ENCODE results near the gene CCDC9B. TPM values are rescaled to one million over a fixed set of nuclear protein-coding genes. Genes with fewer than 3 reads are reported as not detected.
A peak's percentile ranks its signal among the peaks of the same experiment; 100 is the strongest.

The CCDC9B gene
- total RNA-seq: 0.34 and 0.41 TPM in 2 replicates

GRCh38 chr15:40340740-40341400 is at the start of gene CCDC9B:
TSS of gene CCDC9B (minus strand) at chr15:40340939. CDS start at chr15:40340819, 120 bp downstream.
- no peak for DNase-seq (ENCODE audit: low spot score)
- Mint-ChIP-seq H3K4me1 (ENCODE audit: low read depth) (peaks cover 2% of the 10 kb centered on the region), H3K27ac (no peak within 1 kb of the TSS), H3K27me3 (ENCODE audit: low read depth) (no peaks in the 10 kb centered on the region), H3K4me3 (ENCODE audit: low read depth) (no peak within 1 kb of the TSS), H3K36me3 (ENCODE audit: low read depth) (no peaks in the 10 kb centered on the region), H3K9me3 (no peaks in the 10 kb centered on the region)
- intact Hi-C loops (cut with micrococcal nuclease): no loop called here

- Mint-ChIP-seq H3K27ac (no peak overlapping the region), H3K9me3 (no peaks in the 10 kb centered on the region), H3K4me1 (ENCODE audit: low read depth) (peaks cover 4% of the 10 kb centered on the region)
Measured at GRCh38 chr15:40389824-40390595, 49.3 kb upstream of the CCDC9B start.

GRCh38 chr15:40388941-40389823 is 48.4 kb upstream of the CCDC9B start:
- H3K27me3 Mint-ChIP-seq (ENCODE audit: low read depth): no peaks in the 10 kb centered on the region
- intact Hi-C loops (cut with micrococcal nuclease): no loop called here

More at GRCh38 chr15:40389824-40390595, 49.3 kb upstream of the CCDC9B start:
- H3K27me3 Mint-ChIP-seq (ENCODE audit: low read depth): no peaks in the 10 kb centered on the region
- intact Hi-C loops (cut with micrococcal nuclease): no loop called here
- no peak for DNase-seq (ENCODE audit: low spot score)
- H3K4me3 Mint-ChIP-seq (ENCODE audit: low read depth): no peak overlapping the region
- H3K36me3 Mint-ChIP-seq (ENCODE audit: low read depth): peaks cover 82% of the 10 kb centered on the region

GRCh38 chr15:40386480-40386879 is 45.7 kb upstream of the CCDC9B start:
- H3K4me1 Mint-ChIP-seq (ENCODE audit: low read depth): peaks cover 23% of the 10 kb centered on the region
- no peaks in the 10 kb centered on the region for H3K9me3 Mint-ChIP-seq
- no peak for DNase-seq (ENCODE audit: low spot score)
- H3K27me3 Mint-ChIP-seq (ENCODE audit: low read depth): no peaks in the 10 kb centered on the region
- peaks cover 72% of the 10 kb centered on the region for H3K36me3 Mint-ChIP-seq (ENCODE audit: low read depth)
- no peak overlapping the region for H3K27ac Mint-ChIP-seq
- no peak overlapping the region for H3K4me3 Mint-ChIP-seq (ENCODE audit: low read depth)
- intact Hi-C loops (cut with micrococcal nuclease): no loop called here

More at GRCh38 chr15:40388941-40389823, 48.4 kb upstream of the CCDC9B start:
- Mint-ChIP-seq H3K9me3 (no peaks in the 10 kb centered on the region), H3K27ac (no peak overlapping the region), H3K4me3 (ENCODE audit: low read depth) (no peak overlapping the region), H3K36me3 (ENCODE audit: low read depth) (peaks cover 88% of the 10 kb centered on the region), H3K4me1 (ENCODE audit: low read depth) (peaks cover 12% of the 10 kb centered on the region)
- no peak for DNase-seq (ENCODE audit: low spot score)

GRCh38 chr15:40382580-40383456 is 42.1 kb upstream of the CCDC9B start, which contains the start of gene KNSTRN:
TSS of gene KNSTRN (plus strand) at chr15:40382721. CDS start at chr15:40382836, 115 bp downstream.
- peak; percentile 89 for DNase-seq (ENCODE audit: low spot score)
- Mint-ChIP-seq H3K27ac (peak within 1 kb of the TSS; percentile 91), H3K4me1 (ENCODE audit: low read depth) (peaks cover 23% of the 10 kb centered on the region), H3K9me3 (no peaks in the 10 kb centered on the region), H3K4me3 (ENCODE audit: low read depth) (peak within 1 kb of the TSS; percentile 94), H3K27me3 (ENCODE audit: low read depth) (peaks cover 7% of the 10 kb centered on the region), H3K36me3 (ENCODE audit: low read depth) (peaks cover 40% of the 10 kb centered on the region)
- intact Hi-C loops (cut with micrococcal nuclease): loop anchor here (1.0 to 5.0 kb wide), 3 partner anchors 15 to 39 kb away; no protein-coding TSS in a partner anchor

GRCh38 chr15:40381818-40382529 is 41.2 kb upstream of the CCDC9B start:
- DNase-seq (ENCODE audit: low spot score): no peak
- Mint-ChIP-seq H3K4me1 (ENCODE audit: low read depth) (peaks cover 23% of the 10 kb centered on the region), H3K27ac (no peak overlapping the region), H3K36me3 (ENCODE audit: low read depth) (peaks cover 31% of the 10 kb centered on the region), H3K27me3 (ENCODE audit: low read depth) (peaks cover 7% of the 10 kb centered on the region), H3K9me3 (no peaks in the 10 kb centered on the region), H3K4me3 (ENCODE audit: low read depth) (no peak overlapping the region)
- intact Hi-C loops (cut with micrococcal nuclease): loop anchor here (1.0 to 5.0 kb wide), 3 partner anchors 14 to 40 kb away; no protein-coding TSS in a partner anchor

GRCh38 chr15:40380636-40381035 is 39.9 kb upstream of the CCDC9B start:
- intact Hi-C loops (cut with micrococcal nuclease): loop anchor here (5.0 kb wide), 1 partner anchor 42 kb away; no protein-coding TSS in a partner anchor
- H3K4me1 Mint-ChIP-seq (ENCODE audit: low read depth): peaks cover 23% of the 10 kb centered on the region
- DNase-seq (ENCODE audit: low spot score): no peak
- peaks cover 21% of the 10 kb centered on the region for H3K36me3 Mint-ChIP-seq (ENCODE audit: low read depth)
- no peaks in the 10 kb centered on the region for H3K9me3 Mint-ChIP-seq
- H3K27me3 Mint-ChIP-seq (ENCODE audit: low read depth): peaks cover 7% of the 10 kb centered on the region
- no peak overlapping the region for H3K27ac Mint-ChIP-seq
- no peak overlapping the region for H3K4me3 Mint-ChIP-seq (ENCODE audit: low read depth)

- H3K4me1 Mint-ChIP-seq (ENCODE audit: low read depth): peaks cover 17% of the 10 kb centered on the region
- no peak overlapping the region for H3K4me3 Mint-ChIP-seq (ENCODE audit: low read depth)
- H3K27me3 Mint-ChIP-seq (ENCODE audit: low read depth): peaks cover 7% of the 10 kb centered on the region
- no peak overlapping the region for H3K27ac Mint-ChIP-seq
- DNase-seq (ENCODE audit: low spot score): no peak
- H3K9me3 Mint-ChIP-seq: no peaks in the 10 kb centered on the region
- intact Hi-C loops (cut with micrococcal nuclease): loop anchor here (5.0 kb wide), 1 partner anchor 42 kb away; no protein-coding TSS in a partner anchor
- H3K36me3 Mint-ChIP-seq (ENCODE audit: low read depth): peaks cover 13% of the 10 kb centered on the region
Measured at GRCh38 chr15:40379853-40380252, 39.1 kb upstream of the CCDC9B start.

- Mint-ChIP-seq H3K4me1 (ENCODE audit: low read depth) (peaks cover 12% of the 10 kb centered on the region), H3K36me3 (ENCODE audit: low read depth) (peaks cover 8% of the 10 kb centered on the region), H3K9me3 (no peaks in the 10 kb centered on the region), H3K27ac (no peak overlapping the region), H3K4me3 (ENCODE audit: low read depth) (no peak overlapping the region), H3K27me3 (ENCODE audit: low read depth) (peaks cover 7% of the 10 kb centered on the region)
- intact Hi-C loops (cut with micrococcal nuclease): no loop called here
- no peak for DNase-seq (ENCODE audit: low spot score)
Measured at GRCh38 chr15:40379374-40379773, 38.6 kb upstream of the CCDC9B start.

- peaks cover 7% of the 10 kb centered on the region for H3K27me3 Mint-ChIP-seq (ENCODE audit: low read depth)
- H3K9me3 Mint-ChIP-seq: no peaks in the 10 kb centered on the region
- no peak for DNase-seq (ENCODE audit: low spot score)
- intact Hi-C loops (cut with micrococcal nuclease): no loop called here
- peaks cover 2% of the 10 kb centered on the region for H3K4me1 Mint-ChIP-seq (ENCODE audit: low read depth)
- H3K27ac Mint-ChIP-seq: no peak overlapping the region
- H3K4me3 Mint-ChIP-seq (ENCODE audit: low read depth): no peak overlapping the region
- no peaks in the 10 kb centered on the region for H3K36me3 Mint-ChIP-seq (ENCODE audit: low read depth)
Measured at GRCh38 chr15:40377606-40378005, 36.9 kb upstream of the CCDC9B start.

- Mint-ChIP-seq H3K9me3 (no peaks in the 10 kb centered on the region), H3K4me1 (ENCODE audit: low read depth) (peaks cover 1% of the 10 kb centered on the region), H3K27ac (no peak overlapping the region), H3K27me3 (ENCODE audit: low read depth) (peaks cover 24% of the 10 kb centered on the region), H3K36me3 (ENCODE audit: low read depth) (no peaks in the 10 kb centered on the region), H3K4me3 (ENCODE audit: low read depth) (no peak overlapping the region)
- DNase-seq (ENCODE audit: low spot score): no peak
- intact Hi-C loops (cut with micrococcal nuclease): no loop called here
Measured at GRCh38 chr15:40372981-40373380, 32.2 kb upstream of the CCDC9B start.

Data from activated T-helper 2 cell treated with anti-CD3 and anti-CD28 coated beads, Interferon-gamma antibody, Interleukin-2, Interleukin-4, amounts not matched to agents 10 μg/mL and 5 μg/mL and 100 μg/mL, durations not matched to agents 14 hours and 24 hours and 36 hours (primary cell).